HG02763 (cell line): ENCODE data around the gene EFCAB7.

ENCODE experiments used
- ATAC-seq: cut with Tn5 transposase; IDR thresholded peaks from one replicate; pipeline ENCODE4 v1.9.1; 2021; ENCODE audit warnings: mild to moderate bottlenecking, moderate library complexity; ENCODE audit not compliant: unreplicated experiment

Gene EFCAB7

GRCh38 chr1:63522891-63523728 lies at the start of gene EFCAB7, which contains the start of gene ITGB3BP:
Gene EFCAB7 (plus strand): TSS chr1:63523525. CDS start chr1:63525573, 2,048 bp downstream.
Gene ITGB3BP (minus strand): TSS chr1:63523225. CDS start chr1:63523133, 92 bp downstream.
- peak; percentile 87 for ATAC-seq

- ATAC-seq = no peak
Observed at GRCh38 chr1:63475761-63476160, 47.6 kb upstream of the EFCAB7 start.

GRCh38 chr1:63480057-63480456 lies 43.3 kb upstream of the EFCAB7 start:
- ATAC-seq = no peak

GRCh38 chr1:63486629-63487028 lies 36.7 kb upstream of the EFCAB7 start:
- ATAC-seq = no peak

GRCh38 chr1:63487336-63488065 lies 35.8 kb upstream of the EFCAB7 start:
- ATAC-seq = no peak

GRCh38 chr1:63497577-63497976 lies 25.7 kb upstream of the EFCAB7 start:
- no peak for ATAC-seq

- no peak for ATAC-seq
Observed at GRCh38 chr1:63498106-63498505, 25.2 kb upstream of the EFCAB7 start.

GRCh38 chr1:63501256-63501655 lies 22.1 kb upstream of the EFCAB7 start:
- ATAC-seq = no peak

- no peak for ATAC-seq
Observed at GRCh38 chr1:63506782-63507181, 16.5 kb upstream of the EFCAB7 start.

- ATAC-seq = no peak
Observed at GRCh38 chr1:63509718-63510117, 13.6 kb upstream of the EFCAB7 start.

- ATAC-seq = no peak
Observed at GRCh38 chr1:63512584-63512983, 10.7 kb upstream of the EFCAB7 start.

GRCh38 chr1:63516629-63517028 lies 6.7 kb upstream of the EFCAB7 start:
- ATAC-seq = no peak

GRCh38 chr1:63523738-63524137 lies 413 bp downstream of the EFCAB7 start:
- peak; percentile 14 for ATAC-seq

GRCh38 chr1:63524201-63524600 lies 876 bp downstream of the EFCAB7 start:
- ATAC-seq = no peak

- no peak for ATAC-seq
Observed at GRCh38 chr1:63532727-63533126, 9.4 kb downstream of the EFCAB7 start.

- no peak for ATAC-seq
Observed at GRCh38 chr1:63533931-63534330, 10.6 kb downstream of the EFCAB7 start.

- no peak for ATAC-seq
Observed at GRCh38 chr1:63534406-63534805, 11.1 kb downstream of the EFCAB7 start.

GRCh38 chr1:63537006-63537405 lies 13.7 kb downstream of the EFCAB7 start:
- no peak for ATAC-seq

GRCh38 chr1:63537940-63538339 lies 14.6 kb downstream of the EFCAB7 start:
- no peak for ATAC-seq

- no peak for ATAC-seq
Observed at GRCh38 chr1:63545780-63546179, 22.5 kb downstream of the EFCAB7 start.

- no peak for ATAC-seq
Observed at GRCh38 chr1:63547621-63548294, 24.4 kb downstream of the EFCAB7 start.
